GM21360 (cell line): ENCODE results near the gene CFAP57.

ENCODE experiments used
- ATAC-seq: cut with Tn5 transposase; IDR thresholded peaks from one replicate; pipeline ENCODE4 v1.9.1; 2021; ENCODE audit warnings: mild to moderate bottlenecking, moderate library complexity; ENCODE audit not compliant: unreplicated experiment

CFAP57 gene

GRCh38 chr1:43293896-43294760, 122.0 kb downstream of the CFAP57 start:
- no peak for ATAC-seq

GRCh38 chr1:43294761-43295160, 122.6 kb downstream of the CFAP57 start:
- no peak for ATAC-seq

GRCh38 chr1:43296207-43296606, 124.1 kb downstream of the CFAP57 start:
- ATAC-seq: no peak

- ATAC-seq: no peak
These were observed 125.9 kb downstream of the CFAP57 start for GRCh38 chr1:43298055-43298454.

GRCh38 chr1:43299101-43299500, 127.0 kb downstream of the CFAP57 start:
- no peak for ATAC-seq

- no peak for ATAC-seq
These were observed 128.4 kb downstream of the CFAP57 start, which contains the start of gene TIE1 for GRCh38 chr1:43300378-43301094. TIE1 (plus strand) TSS chr1:43300982; CDS start chr1:43301072, 90 bp downstream.

- no peak for ATAC-seq
These were observed 130.1 kb downstream of the CFAP57 start for GRCh38 chr1:43302201-43302600.

GRCh38 chr1:43302721-43303470, 130.8 kb downstream of the CFAP57 start:
- no peak for ATAC-seq

GRCh38 chr1:43303471-43304313, 131.6 kb downstream of the CFAP57 start:
- ATAC-seq: no peak
